Loucy (cell line): ENCODE data around the gene FAM181A.
A peak's percentile ranks its signal among the peaks of the same experiment; 100 is the strongest.

Source experiments
- H2AFZ ChIP-seq: fragments of 200-600 bp; sonication (generic); 2 replicates; pipeline ENCODE4 v1.6.0; 2016; ENCODE audit warnings: antibody characterized with exemption, mild to moderate bottlenecking, low read length, moderate library complexity
- H3F3A ChIP-seq: fragments of 200-600 bp; 2 replicates; pipeline ENCODE4 v1.6.0; 2016; ENCODE audit warnings: antibody characterized with exemption, low read depth, mild to moderate bottlenecking
- H3K27me3 ChIP-seq: fragments of 200-600 bp; sonication (generic); 2 replicates; pipeline ENCODE4 v1.6.1; 2014; ENCODE audit warnings: low read length, mild to moderate bottlenecking; ENCODE audit not compliant: insufficient read depth, poor library complexity, severe bottlenecking
- H3K36me3 ChIP-seq: fragments of 200-600 bp; sonication (generic); 2 replicates; pipeline ENCODE4 v1.6.1; 2016; ENCODE audit warnings: low read length; ENCODE audit not compliant: insufficient read depth
- H3K4me1 ChIP-seq: fragments of 200-600 bp; sonication (generic); 2 replicates; pipeline ENCODE4 v1.5.1; 2014; ENCODE audit warnings: low read length, mild to moderate bottlenecking; ENCODE audit not compliant: insufficient read depth, poor library complexity, severe bottlenecking
- H3K4me2 ChIP-seq: fragments of 200-600 bp; sonication (generic); 2 replicates; pipeline ENCODE4 v1.6.0; 2014; ENCODE audit warnings: antibody characterized with exemption, low read length, low read depth, mild to moderate bottlenecking; ENCODE audit not compliant: poor library complexity, severe bottlenecking
- H3K4me3 ChIP-seq: fragments of 200-600 bp; sonication (generic); 2 replicates; pipeline ENCODE4 v1.5.1; 2014; ENCODE audit warnings: low read length, mild to moderate bottlenecking, mixed read lengths; ENCODE audit not compliant: poor library complexity, severe bottlenecking
- H3K79me2 ChIP-seq: fragments of 200-600 bp; sonication (generic); 2 replicates; pipeline ENCODE4 v1.6.1; 2014; ENCODE audit warnings: low read length; ENCODE audit not compliant: insufficient read depth
- H3K9ac ChIP-seq: fragments of 200-600 bp; sonication (generic); 2 replicates; pipeline ENCODE4 v1.6.0; 2014; ENCODE audit warnings: mild to moderate bottlenecking, low read depth, low read length, moderate library complexity; ENCODE audit not compliant: poor library complexity, severe bottlenecking
- H3K9me2 ChIP-seq: fragments of 200-600 bp; sonication (generic); replicated peaks from 2 replicates; pipeline ENCODE4 v1.6.1; 2016; ENCODE audit warnings: low read depth, low read length, mixed read lengths
- H3K9me3 ChIP-seq: fragments of 200-600 bp; sonication (generic); 2 replicates; pipeline ENCODE4 v1.6.1; 2014; ENCODE audit warnings: mild to moderate bottlenecking, antibody characterized with exemption, low read length, low read depth; ENCODE audit not compliant: insufficient read depth
- H4K20me1 ChIP-seq: fragments of 200-600 bp; sonication (generic); 2 replicates; pipeline ENCODE4 v1.6.0; 2014; ENCODE audit warnings: antibody characterized with exemption, low read length, mild to moderate bottlenecking; ENCODE audit not compliant: insufficient read depth, poor library complexity, severe bottlenecking
- CTCF ChIP-seq: fragments of 200-600 bp; sonication (generic); conservative IDR thresholded peaks from 2 replicates; pipeline ENCODE4 v1.5.1; 2014; ENCODE audit warnings: mild to moderate bottlenecking, antibody characterized with exemption, low read length
- EZH2phosphoT487 ChIP-seq: fragments of 200-600 bp; IDR thresholded peaks from 2 replicates; pipeline ENCODE4 v1.6.1; 2018; ENCODE audit warnings: antibody characterized with exemption, mild to moderate bottlenecking, moderate library complexity, borderline replicate concordance

The FAM181A gene

GRCh38 chr14:93959239-93960107 lies 32.3 kb downstream of the FAM181A start:
- Histone ChIP-seq H3K27me3 (no peaks in the 10 kb centered on the region), H3K9me3 (no peaks in the 10 kb centered on the region), H4K20me1 (no peaks in the 10 kb centered on the region), H3K4me1 (peaks cover 72% of the 10 kb centered on the region), H3K36me3 (no peaks in the 10 kb centered on the region), H3K4me3 (peak overlapping the region; percentile 59), H3K9ac (peak overlapping the region; percentile 65), H3K9me2 (no peaks in the 10 kb centered on the region), H3K4me2 (peak overlapping the region; percentile 84), H3K79me2 (no peaks in the 10 kb centered on the region), H2AFZ (no peak overlapping the region), H3F3A (no peaks in the 10 kb centered on the region)
- no peak for TF ChIP-seq EZH2phosphoT487
- no peak for TF ChIP-seq CTCF

GRCh38 chr14:93960108-93960475 lies 32.9 kb downstream of the FAM181A start:
- no peaks in the 10 kb centered on the region for H3K9me2 ChIP-seq
- no peak overlapping the region for H2AFZ ChIP-seq
- H3K4me2 ChIP-seq = peak overlapping the region; percentile 84
- H3K9me3 ChIP-seq = no peaks in the 10 kb centered on the region
- H3K36me3 ChIP-seq = no peaks in the 10 kb centered on the region
- no peak overlapping the region for H3K9ac ChIP-seq
- TF ChIP-seq CTCF (no peak), EZH2phosphoT487 (no peak)
- H4K20me1 ChIP-seq = no peaks in the 10 kb centered on the region
- no peaks in the 10 kb centered on the region for H3K27me3 ChIP-seq
- no peak overlapping the region for H3K4me3 ChIP-seq
- H3K79me2 ChIP-seq = no peaks in the 10 kb centered on the region
- H3F3A ChIP-seq = no peaks in the 10 kb centered on the region
- peaks cover 66% of the 10 kb centered on the region for H3K4me1 ChIP-seq

- TF ChIP-seq CTCF (no peak), EZH2phosphoT487 (no peak)
- no peak overlapping the region for H3K9ac ChIP-seq
- no peaks in the 10 kb centered on the region for H3K9me3 ChIP-seq
- H3K4me1 ChIP-seq = peaks cover 57% of the 10 kb centered on the region
- no peaks in the 10 kb centered on the region for H3F3A ChIP-seq
- H3K79me2 ChIP-seq = no peaks in the 10 kb centered on the region
- no peak overlapping the region for H3K4me3 ChIP-seq
- H2AFZ ChIP-seq = no peak overlapping the region
- H3K27me3 ChIP-seq = no peaks in the 10 kb centered on the region
- H3K4me2 ChIP-seq = no peak overlapping the region
- H3K36me3 ChIP-seq = no peaks in the 10 kb centered on the region
- H3K9me2 ChIP-seq = no peaks in the 10 kb centered on the region
- H4K20me1 ChIP-seq = no peaks in the 10 kb centered on the region
Observed at GRCh38 chr14:93960774-93961438, 33.8 kb downstream of the FAM181A start.
